Measurements from ENCODE around the gene TFF3.

TFF3 gene

GRCh38 chr21:42263591-42264131 lies 51.5 kb downstream of the TFF3 start:
- DNase-seq, result no peak

- peak; percentile 35 for DNase-seq
Measured at GRCh38 chr21:42262831-42263231, 52.4 kb downstream of the TFF3 start.

- peak; percentile 11 for DNase-seq
Measured at GRCh38 chr21:42261829-42262200, 53.4 kb downstream of the TFF3 start.
